ENCODE measurements around the gene TMTC1.

Gene TMTC1

DNA sequence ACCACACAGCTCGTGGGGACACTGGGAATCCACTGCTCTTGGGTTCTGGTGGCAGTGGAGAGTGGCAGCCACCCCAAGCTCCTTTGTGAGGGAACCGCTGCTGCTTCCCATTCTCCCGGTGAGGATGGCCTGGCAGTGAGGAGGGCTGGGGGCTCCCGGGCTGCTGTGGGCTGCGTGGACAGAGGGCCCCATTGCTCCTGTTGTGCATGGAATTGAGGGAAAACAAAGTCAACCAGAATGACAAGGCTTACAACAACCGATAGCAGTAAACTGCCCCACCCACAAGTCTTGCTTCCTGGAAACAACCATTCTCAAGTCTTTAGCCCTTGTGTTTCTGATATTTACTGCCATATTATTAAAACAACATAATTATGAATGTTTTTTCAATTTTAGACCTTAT, 32.1 kb downstream of the TMTC1 start:
- no peak overlapping the region for H3K9ac ChIP-seq (ENCODE audit: low read depth, low read length)
- H3K9me3 ChIP-seq (ENCODE audit: insufficient read depth, low read depth, low read length), result no peaks in the 10 kb centered on the region
- H3K36me3 ChIP-seq (ENCODE audit: insufficient read depth, low read depth, low read length), result peaks cover 10% of the 10 kb centered on the region
- no peak overlapping the region for H3K4me3 ChIP-seq (ENCODE audit: low read length)
- peaks cover 15% of the 10 kb centered on the region; the same call in 1 of the 2 replicates for H3K4me1 ChIP-seq (ENCODE audit: insufficient read depth, low read length)
- no peak overlapping the region for H3K27ac ChIP-seq (ENCODE audit: low read length)
- no peaks in the 10 kb centered on the region for H3K27me3 ChIP-seq (ENCODE audit: insufficient read depth, low read length)

DNA sequence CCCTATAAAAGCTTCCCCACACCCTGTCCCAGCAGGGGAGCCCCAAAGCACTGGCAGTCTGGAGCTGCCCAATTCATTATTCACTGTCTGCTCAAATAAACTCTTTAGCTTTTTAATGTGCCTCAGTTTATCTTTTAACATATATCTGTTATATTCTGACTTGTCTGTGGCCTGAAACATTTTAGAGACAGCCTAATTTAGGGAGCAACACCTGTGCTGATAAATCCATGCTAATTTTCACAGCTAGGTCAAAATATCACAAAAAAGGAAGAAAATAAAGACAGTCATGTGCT, 32.9 kb downstream of the TMTC1 start:
- Histone ChIP-seq H3K27ac (ENCODE audit: low read length) (no peak overlapping the region), H3K4me1 (ENCODE audit: insufficient read depth, low read length) (peaks cover 15% of the 10 kb centered on the region; the same call in 1 of the 2 replicates), H3K36me3 (ENCODE audit: insufficient read depth, low read depth, low read length) (peaks cover 10% of the 10 kb centered on the region), H3K4me3 (ENCODE audit: low read length) (no peak overlapping the region), H3K27me3 (ENCODE audit: insufficient read depth, low read length) (no peaks in the 10 kb centered on the region), H3K9ac (ENCODE audit: low read depth, low read length) (no peak overlapping the region), H3K9me3 (ENCODE audit: insufficient read depth, low read depth, low read length) (no peaks in the 10 kb centered on the region)

DNA sequence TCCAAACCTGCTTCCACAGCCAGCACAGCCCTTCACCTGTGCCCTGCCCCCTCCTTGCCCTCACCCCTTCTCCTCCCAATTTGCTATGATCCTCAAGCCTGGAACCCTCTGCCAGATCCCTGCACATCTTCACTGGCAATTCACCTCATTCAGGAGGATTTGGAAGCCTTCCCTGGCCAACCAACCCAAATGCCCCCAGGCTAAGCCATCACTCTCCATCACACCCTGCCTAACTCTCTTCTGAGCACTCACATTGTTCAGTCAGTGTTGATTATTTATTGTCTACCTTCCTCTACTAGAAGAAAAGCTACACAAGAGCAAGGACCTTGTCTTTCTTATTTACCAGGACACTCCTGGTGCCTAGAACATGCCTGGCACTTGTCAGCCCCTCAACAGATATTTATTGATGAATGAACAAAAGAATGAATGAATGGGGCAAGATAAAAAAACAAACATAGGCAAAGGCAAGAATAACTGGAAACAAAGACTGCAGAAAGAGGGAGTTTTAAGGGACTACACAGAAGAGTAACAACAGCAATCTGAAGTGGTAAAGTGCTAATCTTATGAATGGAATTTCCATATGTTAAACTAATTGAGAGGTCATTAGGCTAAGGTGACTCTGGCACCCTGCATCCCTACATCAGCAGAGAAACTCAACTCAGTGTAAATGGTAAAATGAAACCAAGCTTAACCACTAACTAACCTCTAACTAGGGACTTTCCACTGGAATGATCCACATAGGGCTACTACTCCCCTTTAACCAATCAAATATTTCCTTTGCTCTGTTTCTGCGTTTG, 33.4 kb downstream of the TMTC1 start:
- Histone ChIP-seq H3K27me3 (ENCODE audit: insufficient read depth, low read length) (no peaks in the 10 kb centered on the region), H3K27ac (ENCODE audit: low read length) (no peak overlapping the region), H3K36me3 (ENCODE audit: insufficient read depth, low read depth, low read length) (peaks cover 10% of the 10 kb centered on the region), H3K4me3 (ENCODE audit: low read length) (no peak overlapping the region), H3K9me3 (ENCODE audit: insufficient read depth, low read depth, low read length) (no peaks in the 10 kb centered on the region), H3K9ac (ENCODE audit: low read depth, low read length) (no peak overlapping the region), H3K4me1 (ENCODE audit: insufficient read depth, low read length) (peaks cover 14% of the 10 kb centered on the region; the same call in 1 of the 2 replicates)

DNA sequence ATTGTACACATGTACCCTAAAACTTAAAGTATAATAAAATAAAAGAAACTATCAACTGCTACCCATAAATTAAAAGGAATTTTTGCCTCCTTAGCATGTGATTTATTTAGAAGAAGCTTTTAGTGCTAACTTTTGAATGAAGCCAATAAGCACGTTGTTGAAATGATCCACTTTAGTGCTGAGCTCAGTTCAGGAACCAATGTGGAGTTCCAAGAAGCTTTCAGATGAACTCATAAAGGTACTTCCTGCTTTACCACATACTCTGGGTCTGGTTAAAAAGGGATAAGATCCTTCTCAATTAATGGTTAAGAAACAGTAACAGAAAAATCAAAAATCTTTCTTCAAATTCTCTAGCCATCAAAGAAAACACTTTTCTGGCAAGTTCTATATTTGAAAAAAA, 39.4 kb downstream of the TMTC1 start:
- Histone ChIP-seq H3K9ac (ENCODE audit: low read depth, low read length) (no peak overlapping the region), H3K36me3 (ENCODE audit: insufficient read depth, low read depth, low read length) (no peaks in the 10 kb centered on the region), H3K27ac (ENCODE audit: low read length) (no peak overlapping the region), H3K9me3 (ENCODE audit: insufficient read depth, low read depth, low read length) (no peaks in the 10 kb centered on the region), H3K27me3 (ENCODE audit: insufficient read depth, low read length) (no peaks in the 10 kb centered on the region), H3K4me3 (ENCODE audit: low read length) (no peak overlapping the region), H3K4me1 (ENCODE audit: insufficient read depth, low read length) (peaks cover 12% of the 10 kb centered on the region)

DNA sequence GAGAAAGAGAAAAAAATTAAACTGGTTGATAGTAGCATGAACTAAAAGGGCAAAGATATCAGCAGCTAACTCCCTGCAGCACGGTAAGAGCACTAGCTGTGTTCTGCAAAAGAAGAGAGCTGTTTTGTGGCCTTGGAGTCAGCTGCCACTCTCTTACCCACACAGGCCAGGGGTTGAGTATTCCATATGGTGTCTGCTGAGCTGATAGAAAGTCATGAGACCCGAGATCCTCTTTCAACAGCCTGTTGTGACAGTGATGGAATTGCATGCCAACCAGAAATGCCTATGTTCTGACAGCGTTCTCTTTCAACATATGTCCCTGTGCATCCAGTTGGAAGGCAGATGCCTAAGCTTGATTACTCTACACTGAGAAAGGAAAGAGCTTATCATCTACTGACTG, 39.9 kb downstream of the TMTC1 start:
- no peak overlapping the region for H3K27ac ChIP-seq (ENCODE audit: low read length)
- no peaks in the 10 kb centered on the region for H3K27me3 ChIP-seq (ENCODE audit: insufficient read depth, low read length)
- H3K9ac ChIP-seq (ENCODE audit: low read depth, low read length), result no peak overlapping the region

DNA sequence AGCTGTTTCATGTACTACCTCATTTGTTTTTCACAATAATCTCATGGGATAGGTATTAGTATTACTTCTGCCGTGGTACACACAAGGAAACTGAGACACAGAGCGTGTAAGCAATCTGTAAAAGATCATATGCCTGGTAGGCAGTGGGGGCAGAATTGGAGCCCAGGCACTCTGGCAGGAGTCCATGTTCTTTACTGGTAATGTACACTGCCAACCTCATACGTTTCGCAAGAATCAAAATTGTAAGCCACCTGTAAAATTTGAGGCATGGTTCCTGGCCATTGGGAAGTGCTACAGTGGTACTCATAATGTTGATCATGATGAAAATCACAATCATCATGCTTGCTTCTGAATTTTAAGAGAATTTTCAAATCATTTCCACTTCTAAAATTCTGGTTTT, 40.7 kb downstream of the TMTC1 start:
- Histone ChIP-seq H3K9me3 (ENCODE audit: insufficient read depth, low read depth, low read length) (no peaks in the 10 kb centered on the region), H3K4me1 (ENCODE audit: insufficient read depth, low read length) (peaks cover 12% of the 10 kb centered on the region), H3K27ac (ENCODE audit: low read length) (peak overlapping the region; percentile 19), H3K4me3 (ENCODE audit: low read length) (no peak overlapping the region), H3K9ac (ENCODE audit: low read depth, low read length) (no peak overlapping the region), H3K36me3 (ENCODE audit: insufficient read depth, low read depth, low read length) (no peaks in the 10 kb centered on the region), H3K27me3 (ENCODE audit: insufficient read depth, low read length) (no peaks in the 10 kb centered on the region)

More for the DNA sequence above, 39.9 kb downstream of the TMTC1 start:
- Histone ChIP-seq H3K4me1 (ENCODE audit: insufficient read depth, low read length) (peaks cover 12% of the 10 kb centered on the region), H3K4me3 (ENCODE audit: low read length) (no peak overlapping the region), H3K9me3 (ENCODE audit: insufficient read depth, low read depth, low read length) (no peaks in the 10 kb centered on the region), H3K36me3 (ENCODE audit: insufficient read depth, low read depth, low read length) (no peaks in the 10 kb centered on the region)

DNA sequence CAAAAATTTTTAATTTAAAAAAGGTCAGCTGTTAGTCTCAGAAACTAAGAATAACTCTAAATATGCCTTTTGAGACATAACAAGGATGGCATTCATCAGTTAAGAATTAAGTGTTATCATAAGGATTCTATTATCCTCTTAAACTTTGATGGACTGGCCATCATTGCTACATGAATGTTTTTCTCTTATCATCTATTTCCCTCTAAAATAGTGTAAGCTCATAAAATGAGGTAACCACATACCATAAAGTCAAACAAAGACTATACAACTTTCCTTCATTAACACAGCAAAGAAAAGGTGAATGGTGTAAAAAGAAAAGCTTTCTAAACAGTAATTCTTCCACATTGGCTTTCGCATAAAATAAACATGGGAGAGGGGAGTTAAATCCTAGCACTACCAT, 41.1 kb downstream of the TMTC1 start:
- Histone ChIP-seq H3K27me3 (ENCODE audit: insufficient read depth, low read length) (no peaks in the 10 kb centered on the region), H3K9me3 (ENCODE audit: insufficient read depth, low read depth, low read length) (no peaks in the 10 kb centered on the region), H3K36me3 (ENCODE audit: insufficient read depth, low read depth, low read length) (no peaks in the 10 kb centered on the region), H3K4me3 (ENCODE audit: low read length) (no peak overlapping the region), H3K27ac (ENCODE audit: low read length) (peak overlapping the region; percentile 19), H3K4me1 (ENCODE audit: insufficient read depth, low read length) (peaks cover 12% of the 10 kb centered on the region), H3K9ac (ENCODE audit: low read depth, low read length) (no peak overlapping the region)

DNA sequence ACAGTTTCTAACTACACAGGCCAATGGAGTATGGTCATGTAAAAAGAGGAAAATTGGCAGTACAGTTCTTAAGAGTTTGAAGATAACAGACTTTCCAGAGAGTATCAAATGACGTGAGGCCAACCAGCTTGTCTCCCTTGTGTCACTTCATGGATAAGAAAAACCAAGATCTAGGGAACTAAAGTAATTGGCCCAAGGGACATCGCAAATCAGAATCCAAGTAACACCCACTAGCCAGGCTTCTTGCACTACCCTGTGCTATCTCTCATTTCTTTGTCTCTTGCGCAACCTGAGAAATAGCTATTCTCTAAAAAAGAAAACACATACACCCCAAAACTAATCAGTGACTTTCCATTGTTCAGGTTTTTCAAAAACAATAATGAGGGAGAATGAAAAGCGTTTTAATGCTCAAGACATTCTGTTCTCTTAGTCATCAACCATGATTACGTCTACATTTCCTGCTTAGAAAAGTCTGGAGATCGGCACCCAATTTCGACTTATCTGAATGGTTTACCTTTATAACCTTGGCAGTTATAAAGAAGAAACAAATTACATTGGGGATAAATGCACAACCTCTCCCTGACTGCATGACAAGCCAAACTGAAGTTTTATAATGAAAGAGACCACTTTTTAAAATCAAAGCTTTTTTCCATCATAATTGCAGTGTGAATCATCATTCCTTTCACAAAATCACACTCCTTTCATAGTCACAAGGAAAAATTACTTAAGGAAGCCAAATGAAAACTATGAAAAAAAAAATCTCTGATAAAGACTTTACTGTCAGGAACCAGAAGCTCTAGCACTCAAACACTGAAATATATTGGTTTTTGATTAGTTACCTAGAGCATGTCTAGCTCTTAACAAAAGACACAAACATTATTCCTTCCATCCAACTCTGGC, 42.1 kb downstream of the TMTC1 start:
- H3K27ac ChIP-seq (ENCODE audit: low read length), result no peak overlapping the region
- no peaks in the 10 kb centered on the region for H3K9me3 ChIP-seq (ENCODE audit: insufficient read depth, low read depth, low read length)
- H3K36me3 ChIP-seq (ENCODE audit: insufficient read depth, low read depth, low read length), result no peaks in the 10 kb centered on the region
- no peaks in the 10 kb centered on the region for H3K27me3 ChIP-seq (ENCODE audit: insufficient read depth, low read length)
- peaks cover 12% of the 10 kb centered on the region for H3K4me1 ChIP-seq (ENCODE audit: insufficient read depth, low read length)
- no peak overlapping the region for H3K4me3 ChIP-seq (ENCODE audit: low read length)
- no peak overlapping the region for H3K9ac ChIP-seq (ENCODE audit: low read depth, low read length)

DNA sequence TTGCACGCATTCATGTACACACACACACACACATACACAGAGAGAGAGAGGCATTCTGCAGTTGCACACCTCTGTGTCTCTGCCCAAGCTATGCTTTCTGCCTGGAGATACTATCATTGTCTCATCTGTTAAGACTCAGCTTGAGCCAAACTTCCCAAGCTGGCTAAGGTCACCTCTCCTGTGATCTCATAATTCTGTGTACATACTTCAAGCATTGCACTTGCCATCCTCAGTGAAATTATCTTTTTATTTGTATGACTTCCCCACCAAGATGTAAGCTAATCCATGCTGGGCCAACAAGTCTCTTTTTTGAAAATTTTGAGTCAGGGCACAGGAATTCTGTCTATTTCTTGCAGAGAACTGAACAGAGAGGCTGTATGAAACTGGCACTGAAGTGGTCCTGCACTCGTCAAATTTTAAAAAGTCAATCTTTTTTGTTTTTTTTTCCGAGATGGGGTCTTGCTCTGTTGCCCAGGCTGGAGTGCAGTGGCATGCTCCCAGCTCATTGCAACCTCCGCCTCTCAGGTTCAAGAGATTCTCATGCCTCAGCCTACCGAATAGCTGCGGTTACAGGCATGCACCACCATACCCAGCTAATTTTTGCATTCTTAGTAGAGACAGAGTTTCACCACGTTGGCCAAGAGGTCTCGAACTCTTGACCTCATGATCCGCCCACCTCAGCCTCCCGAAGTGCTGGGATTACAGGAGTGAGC, 44.3 kb downstream of the TMTC1 start:
- peaks cover 2% of the 10 kb centered on the region; the same call in 1 of the 2 replicates for H3K36me3 ChIP-seq (ENCODE audit: insufficient read depth, low read depth, low read length)
- no peaks in the 10 kb centered on the region for H3K9me3 ChIP-seq (ENCODE audit: insufficient read depth, low read depth, low read length)
- no peak overlapping the region for H3K4me3 ChIP-seq (ENCODE audit: low read length)

DNA sequence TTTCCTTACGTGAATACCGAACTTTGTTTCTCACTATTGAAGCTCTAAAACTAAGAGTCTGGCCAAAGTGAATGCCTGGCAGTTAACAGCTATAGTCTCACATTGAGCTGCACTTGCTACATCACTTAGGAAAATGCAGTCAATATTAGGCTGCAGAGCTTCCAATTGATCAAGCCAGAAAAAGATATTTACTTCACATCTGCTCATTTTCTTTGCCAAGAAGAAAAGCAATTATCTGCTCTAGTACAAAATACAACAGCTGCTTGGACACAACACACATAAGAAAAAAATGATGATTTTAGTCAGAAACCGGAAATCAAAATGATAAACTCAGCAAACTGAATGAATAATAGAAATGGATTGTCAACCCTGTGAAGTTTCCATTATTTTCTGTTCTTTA, 45.4 kb downstream of the TMTC1 start:
- H3K9me3 ChIP-seq (ENCODE audit: insufficient read depth, low read depth, low read length), result no peaks in the 10 kb centered on the region
- H3K36me3 ChIP-seq (ENCODE audit: insufficient read depth, low read depth, low read length), result peaks cover 2% of the 10 kb centered on the region; the same call in 1 of the 2 replicates
- peaks cover 8% of the 10 kb centered on the region for H3K4me1 ChIP-seq (ENCODE audit: insufficient read depth, low read length)
- no peak overlapping the region for H3K27ac ChIP-seq (ENCODE audit: low read length)
- no peaks in the 10 kb centered on the region for H3K27me3 ChIP-seq (ENCODE audit: insufficient read depth, low read length)
- no peak overlapping the region for H3K9ac ChIP-seq (ENCODE audit: low read depth, low read length)
- no peak overlapping the region for H3K4me3 ChIP-seq (ENCODE audit: low read length)

More for the DNA sequence above, 44.3 kb downstream of the TMTC1 start:
- Histone ChIP-seq H3K4me1 (ENCODE audit: insufficient read depth, low read length) (peaks cover 12% of the 10 kb centered on the region), H3K27me3 (ENCODE audit: insufficient read depth, low read length) (no peaks in the 10 kb centered on the region), H3K9ac (ENCODE audit: low read depth, low read length) (no peak overlapping the region), H3K27ac (ENCODE audit: low read length) (no peak overlapping the region)

DNA sequence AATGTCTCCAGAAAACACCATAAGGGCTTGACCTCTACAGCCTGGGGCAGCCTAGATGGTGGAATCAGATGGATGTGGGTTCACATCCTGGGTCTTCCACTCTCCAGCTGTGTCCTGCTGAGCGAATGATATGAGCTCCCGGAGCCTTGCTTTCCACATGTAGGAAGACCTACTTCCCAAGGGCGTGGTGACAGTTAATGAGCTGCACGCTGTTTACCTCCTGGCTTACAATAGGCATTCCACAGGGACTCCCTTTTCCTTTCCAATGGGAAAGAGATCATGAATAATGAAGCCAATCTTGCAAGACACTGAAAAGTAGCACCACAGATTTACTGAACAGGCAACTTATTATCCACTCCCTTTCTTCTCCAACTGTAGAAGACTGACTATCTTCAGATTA, 46.1 kb downstream of the TMTC1 start:
- Histone ChIP-seq H3K27ac (ENCODE audit: low read length) (no peak overlapping the region), H3K4me3 (ENCODE audit: low read length) (no peak overlapping the region), H3K9me3 (ENCODE audit: insufficient read depth, low read depth, low read length) (no peaks in the 10 kb centered on the region), H3K4me1 (ENCODE audit: insufficient read depth, low read length) (peaks cover 4% of the 10 kb centered on the region), H3K9ac (ENCODE audit: low read depth, low read length) (no peak overlapping the region), H3K27me3 (ENCODE audit: insufficient read depth, low read length) (no peaks in the 10 kb centered on the region), H3K36me3 (ENCODE audit: insufficient read depth, low read depth, low read length) (peaks cover 2% of the 10 kb centered on the region; the same call in 1 of the 2 replicates)

Measured in iPS-20b (cell line).